Subcutaneous adipose tissue (tissue), 4 donors: ENCODE results near the gene SETD1A. TPM values are rescaled to one million over a fixed set of nuclear protein-coding genes. Genes with fewer than 3 reads are reported as not detected.

ENCODE experiments used
- total RNA-seq, 4 donors: library from RNA; depleted of rRNA; stranded (reverse); fragments of >200 nt; gene quantifications; one replicate each; pipeline ENCODE4 v1.1.0, GENCODE V29; 2016
- TF ChIP-seq, protein P1 (sequence below): fragments of 450-650 bp; IDR thresholded peaks from one replicate; pipeline ENCODE4 v1.5.1; 2016; ENCODE audit warnings: low read depth, mild to moderate bottlenecking, control low read depth, antibody characterized with exemption, moderate library complexity

SETD1A gene
- total RNA-seq, 4 donors from 2014 or later: 3.9 to 10.5 (median 5.3) TPM

DNA sequence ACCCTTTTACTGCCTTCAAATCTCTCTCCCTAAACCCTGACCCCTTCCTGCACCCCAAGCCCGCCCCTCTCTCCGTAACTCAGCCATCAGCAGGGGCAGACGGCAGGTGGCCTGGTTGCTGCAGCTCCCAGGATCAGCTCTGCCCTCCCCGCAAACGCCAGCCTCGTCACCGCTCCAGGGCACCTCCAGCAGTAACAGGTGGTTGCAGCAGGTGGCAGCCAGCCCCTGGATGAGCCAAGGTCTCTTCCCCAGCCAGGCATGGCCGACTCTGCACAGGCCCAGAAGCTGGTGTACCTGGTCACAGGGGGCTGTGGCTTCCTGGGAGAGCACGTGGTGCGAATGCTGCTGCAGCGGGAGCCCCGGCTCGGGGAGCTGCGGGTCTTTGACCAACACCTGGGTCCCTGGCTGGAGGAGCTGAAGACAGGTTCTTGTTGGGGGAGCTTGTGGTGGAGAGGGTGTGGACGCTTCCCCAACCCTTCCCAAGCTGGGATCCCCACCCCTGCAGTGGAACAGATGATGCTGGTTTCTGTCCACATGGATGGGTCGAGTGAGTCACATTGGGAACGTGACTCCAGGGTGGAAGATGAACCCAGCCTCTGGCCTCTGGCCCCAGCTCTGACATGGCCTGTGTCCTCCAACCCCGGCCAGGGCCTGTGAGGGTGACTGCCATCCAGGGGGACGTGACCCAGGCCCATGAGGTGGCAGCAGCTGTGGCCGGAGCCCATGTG is 28.0 kb downstream of the SETD1A start:
- TF ChIP-seq, protein P1, sequence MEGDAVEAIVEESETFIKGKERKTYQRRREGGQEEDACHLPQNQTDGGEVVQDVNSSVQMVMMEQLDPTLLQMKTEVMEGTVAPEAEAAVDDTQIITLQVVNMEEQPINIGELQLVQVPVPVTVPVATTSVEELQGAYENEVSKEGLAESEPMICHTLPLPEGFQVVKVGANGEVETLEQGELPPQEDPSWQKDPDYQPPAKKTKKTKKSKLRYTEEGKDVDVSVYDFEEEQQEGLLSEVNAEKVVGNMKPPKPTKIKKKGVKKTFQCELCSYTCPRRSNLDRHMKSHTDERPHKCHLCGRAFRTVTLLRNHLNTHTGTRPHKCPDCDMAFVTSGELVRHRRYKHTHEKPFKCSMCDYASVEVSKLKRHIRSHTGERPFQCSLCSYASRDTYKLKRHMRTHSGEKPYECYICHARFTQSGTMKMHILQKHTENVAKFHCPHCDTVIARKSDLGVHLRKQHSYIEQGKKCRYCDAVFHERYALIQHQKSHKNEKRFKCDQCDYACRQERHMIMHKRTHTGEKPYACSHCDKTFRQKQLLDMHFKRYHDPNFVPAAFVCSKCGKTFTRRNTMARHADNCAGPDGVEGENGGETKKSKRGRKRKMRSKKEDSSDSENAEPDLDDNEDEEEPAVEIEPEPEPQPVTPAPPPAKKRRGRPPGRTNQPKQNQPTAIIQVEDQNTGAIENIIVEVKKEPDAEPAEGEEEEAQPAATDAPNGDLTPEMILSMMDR: no peak

DNA sequence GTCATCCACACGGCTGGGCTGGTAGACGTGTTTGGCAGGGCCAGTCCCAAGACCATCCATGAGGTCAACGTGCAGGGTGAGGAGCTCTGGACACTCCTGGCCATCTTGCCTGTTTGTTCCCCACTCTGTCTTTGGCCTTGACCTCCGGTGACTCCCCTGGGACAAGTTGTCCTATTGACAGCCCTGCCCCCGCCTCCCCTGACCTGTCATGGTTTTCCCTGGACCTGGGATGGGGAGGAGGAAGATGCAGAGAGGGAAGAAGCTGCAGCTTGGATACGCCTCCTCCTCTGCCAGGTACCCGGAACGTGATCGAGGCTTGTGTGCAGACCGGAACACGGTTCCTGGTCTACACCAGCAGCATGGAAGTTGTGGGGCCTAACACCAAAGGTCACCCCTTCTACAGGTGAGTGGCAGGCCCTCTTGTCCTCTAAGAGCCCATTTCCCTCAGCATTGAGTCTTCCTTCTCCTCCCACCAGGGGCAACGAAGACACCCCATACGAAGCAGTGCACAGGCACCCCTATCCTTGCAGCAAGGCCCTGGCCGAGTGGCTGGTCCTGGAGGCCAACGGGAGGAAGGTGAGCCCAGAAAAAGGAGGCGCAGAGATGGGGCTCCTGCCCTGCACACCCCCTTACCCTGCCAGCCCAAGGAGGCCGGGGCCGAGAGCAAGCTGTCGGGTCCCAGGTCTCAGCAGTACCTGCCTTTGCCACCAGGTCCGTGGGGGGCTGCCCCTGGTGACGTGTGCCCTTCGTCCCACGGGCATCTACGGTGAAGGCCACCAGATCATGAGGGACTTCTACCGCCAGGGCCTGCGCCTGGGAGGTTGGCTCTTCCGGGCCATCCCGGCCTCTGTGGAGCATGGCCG is 28.8 kb downstream of the SETD1A start:
- TF ChIP-seq, protein P1: no peak

DNA sequence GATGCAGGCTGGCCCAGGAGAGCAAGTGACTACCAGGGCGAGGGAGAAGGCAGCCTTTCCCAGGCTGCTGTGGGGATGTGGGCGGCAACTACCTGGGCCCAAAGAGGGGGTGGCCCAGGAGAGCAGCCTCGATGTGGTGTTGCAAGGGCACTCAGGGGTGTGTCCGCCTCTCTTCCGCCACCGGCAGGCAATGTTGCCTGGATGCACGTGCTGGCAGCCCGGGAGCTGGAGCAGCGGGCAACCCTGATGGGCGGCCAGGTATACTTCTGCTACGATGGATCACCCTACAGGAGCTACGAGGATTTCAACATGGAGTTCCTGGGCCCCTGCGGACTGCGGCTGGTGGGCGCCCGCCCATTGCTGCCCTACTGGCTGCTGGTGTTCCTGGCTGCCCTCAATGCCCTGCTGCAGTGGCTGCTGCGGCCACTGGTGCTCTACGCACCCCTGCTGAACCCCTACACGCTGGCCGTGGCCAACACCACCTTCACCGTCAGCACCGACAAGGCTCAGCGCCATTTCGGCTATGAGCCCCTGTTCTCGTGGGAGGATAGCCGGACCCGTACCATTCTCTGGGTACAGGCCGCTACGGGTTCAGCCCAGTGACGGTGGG is 30.1 kb downstream of the SETD1A start:
- TF ChIP-seq, protein P1: no peak

DNA sequence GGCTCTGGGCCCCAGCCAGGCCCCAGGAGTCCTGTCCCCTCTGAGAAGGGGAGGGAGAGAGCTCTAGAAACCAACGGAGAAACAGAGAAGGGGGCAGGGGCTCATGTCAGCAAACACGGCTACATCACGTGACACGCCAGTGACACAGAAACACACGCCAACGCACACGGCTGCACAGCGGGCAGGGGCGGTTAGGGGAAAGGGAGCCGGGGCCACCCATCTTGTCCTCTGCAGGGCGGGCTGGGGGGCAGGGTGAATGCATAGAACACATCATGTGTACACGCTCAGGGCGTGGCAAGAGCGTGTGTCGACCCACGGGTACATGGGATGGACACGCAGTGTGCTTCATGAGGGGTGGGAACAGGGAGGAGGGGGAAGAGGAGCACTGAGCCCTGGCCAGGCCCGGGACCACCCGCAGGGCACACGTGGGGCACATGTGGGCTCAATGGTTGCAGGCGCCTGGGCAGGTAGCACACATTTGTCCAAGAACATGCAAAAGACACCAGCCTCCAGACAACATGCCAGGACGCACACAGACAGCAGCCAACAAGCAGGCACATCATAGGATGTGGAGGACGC is 32.0 kb downstream of the SETD1A start:
- TF ChIP-seq, protein P1: no peak

DNA sequence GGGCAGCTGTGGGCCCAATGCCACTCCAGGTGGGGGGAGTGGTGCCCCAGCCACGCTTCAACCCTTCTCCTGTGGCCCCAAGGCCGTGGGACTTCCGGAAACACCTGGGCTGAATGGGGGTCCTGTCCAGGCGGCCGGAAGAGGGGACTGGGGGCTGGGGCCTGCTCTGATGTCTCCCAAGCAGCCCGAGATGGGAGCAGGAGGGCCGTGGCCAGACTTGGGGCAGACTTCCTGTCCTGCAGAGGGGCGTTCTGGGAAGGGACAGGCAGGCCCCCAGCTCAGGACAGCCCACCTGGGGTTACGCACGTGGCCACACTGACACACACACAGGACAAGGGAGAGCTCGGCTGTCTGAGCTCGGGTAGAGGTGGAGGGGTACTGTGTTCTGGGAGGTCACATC is 32.6 kb downstream of the SETD1A start:
- TF ChIP-seq, protein P1: no peak

DNA sequence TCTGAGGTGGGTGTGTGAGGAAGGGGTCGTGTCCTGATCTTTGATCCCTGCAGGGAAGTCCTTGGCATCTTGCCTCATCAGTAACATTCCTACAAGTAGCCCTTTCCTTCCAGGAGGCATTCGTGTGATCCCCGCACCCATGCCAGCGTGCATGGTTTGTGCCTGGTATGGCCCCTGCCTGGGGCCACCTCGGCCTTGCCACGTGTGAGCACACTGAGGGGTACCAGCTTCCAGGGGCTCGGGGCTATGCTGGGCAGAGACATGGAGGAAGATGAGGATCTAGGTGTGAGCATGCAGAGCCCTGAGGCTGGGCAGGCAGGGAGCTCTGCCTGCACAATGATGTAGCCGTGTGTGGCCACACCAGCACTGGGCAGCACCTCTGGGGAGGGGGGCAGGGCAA is 33.5 kb downstream of the SETD1A start:
- TF ChIP-seq, protein P1: no peak

DNA sequence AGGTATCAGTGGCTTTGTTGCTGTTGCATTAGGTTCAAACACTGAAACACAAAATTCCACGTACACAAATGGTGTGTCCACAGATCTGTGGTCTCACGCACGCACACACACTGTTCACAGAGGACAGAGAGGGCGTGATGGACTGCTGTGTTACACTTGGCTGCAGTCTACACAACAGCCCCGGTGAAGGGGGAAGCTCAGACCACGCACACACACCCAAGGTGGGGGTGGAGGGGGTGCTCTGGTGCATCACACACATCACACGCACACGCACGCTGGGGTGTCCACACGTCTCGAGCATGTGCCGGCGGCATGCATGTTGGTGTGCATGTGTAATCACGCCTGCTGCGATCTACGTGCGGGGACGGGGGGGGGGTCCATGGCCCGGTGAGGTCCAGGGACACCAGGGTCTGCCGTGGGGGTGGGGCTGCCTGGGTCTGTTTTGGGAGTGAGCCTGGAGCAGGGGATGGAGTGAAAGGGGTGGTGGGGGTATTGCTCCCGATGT is 34.8 kb downstream of the SETD1A start:
- TF ChIP-seq, protein P1: no peak
